ENCODE data around the gene FXYD7. TPM values are rescaled to one million over a fixed set of nuclear protein-coding genes. Genes with fewer than 3 reads are reported as not detected.
A peak's percentile ranks its signal among the peaks of the same experiment; 100 is the strongest.

The FXYD7 gene
- total and polyA plus RNA-seq, 9 of the 15 experiments (the other 6 are each of a cell fraction or from before 2014, with no cell fraction given) = 0.10 to 0.80 (median 0.31) TPM; not detected in 3

DNA sequence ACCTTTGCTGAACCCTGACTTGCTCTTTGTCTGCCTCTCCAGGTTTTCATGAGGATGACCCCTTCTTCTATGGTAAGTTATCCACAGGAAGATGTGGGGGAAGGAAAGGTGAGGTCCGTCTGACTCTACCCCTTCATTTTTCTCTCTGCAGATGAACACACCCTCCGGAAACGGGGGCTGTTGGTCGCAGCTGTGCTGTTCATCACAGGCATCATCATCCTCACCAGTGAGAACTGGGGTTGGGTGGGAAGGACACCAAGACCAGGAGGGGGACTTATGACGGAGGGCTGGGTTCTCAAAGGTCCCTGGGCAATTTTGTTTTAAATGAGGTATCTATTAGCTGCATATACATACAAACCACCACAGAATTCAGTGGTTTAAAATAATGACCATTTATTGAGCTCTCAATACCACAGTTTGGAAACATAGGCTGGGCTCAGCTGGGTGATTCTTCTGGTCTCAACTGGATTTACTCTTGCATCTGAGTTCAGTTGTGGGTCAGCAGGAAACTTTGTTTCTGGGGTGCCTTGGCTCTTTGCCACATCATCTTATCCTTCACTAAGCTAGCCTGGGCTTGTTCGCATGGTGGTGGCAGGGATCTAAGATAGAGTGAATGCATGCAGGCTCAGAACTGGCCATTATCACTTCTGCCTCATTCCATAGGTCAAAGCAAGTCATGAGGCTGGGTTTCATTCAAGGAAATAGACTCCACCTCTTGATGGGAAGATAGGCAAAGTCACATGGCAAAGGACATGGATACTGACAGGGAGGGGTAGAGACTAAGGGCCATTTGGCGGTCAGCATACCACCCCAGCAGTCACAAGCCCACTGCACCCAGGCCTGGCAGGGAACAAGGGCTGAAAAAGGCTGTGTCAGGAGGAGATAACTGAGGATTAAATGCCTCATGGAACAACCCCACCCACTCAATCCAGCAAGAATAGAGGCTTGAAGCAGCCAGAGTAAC is 23.3 kb downstream of the FXYD7 start (continued):
- TF ChIP-seq, protein P1, sequence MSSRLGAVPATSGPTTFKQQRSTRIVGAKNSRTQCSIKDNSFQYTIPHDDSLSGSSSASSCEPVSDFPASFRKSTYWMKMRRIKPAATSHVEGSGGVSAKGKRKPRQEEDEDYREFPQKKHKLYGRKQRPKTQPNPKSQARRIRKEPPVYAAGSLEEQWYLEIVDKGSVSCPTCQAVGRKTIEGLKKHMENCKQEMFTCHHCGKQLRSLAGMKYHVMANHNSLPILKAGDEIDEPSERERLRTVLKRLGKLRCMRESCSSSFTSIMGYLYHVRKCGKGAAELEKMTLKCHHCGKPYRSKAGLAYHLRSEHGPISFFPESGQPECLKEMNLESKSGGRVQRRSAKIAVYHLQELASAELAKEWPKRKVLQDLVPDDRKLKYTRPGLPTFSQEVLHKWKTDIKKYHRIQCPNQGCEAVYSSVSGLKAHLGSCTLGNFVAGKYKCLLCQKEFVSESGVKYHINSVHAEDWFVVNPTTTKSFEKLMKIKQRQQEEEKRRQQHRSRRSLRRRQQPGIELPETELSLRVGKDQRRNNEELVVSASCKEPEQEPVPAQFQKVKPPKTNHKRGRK (tag; IDR thresholded peaks at IDR 0.05) = no peak
- peak; percentile 22; the same call in 1 of the 2 replicates for TF ChIP-seq POLR2H (tag; IDR thresholded peaks at IDR 0.05; ENCODE audit: low read depth)
- TF ChIP-seq NR3C1 (CRISPR knock-in tag; IDR thresholded peaks at IDR 0.05) = no peak
- TF ChIP-seq ZNF589 (CRISPR knock-in tag; IDR thresholded peaks at IDR 0.05; ENCODE audit: low read depth) = no peak
- TF ChIP-seq TBP (optimal IDR thresholded peaks at IDR 0.05; ENCODE audit: low read depth, low read length) = peak; percentile 70
- TF ChIP-seq NCOR1 (IDR thresholded peaks at IDR 0.05) = peak; percentile 84
- peak; percentile 90 for TF ChIP-seq ZNF24 (IDR thresholded peaks at IDR 0.05)
- TF ChIP-seq GABPA (tag; conservative IDR thresholded peaks at IDR 0.05; ENCODE audit: low read depth) = no peak
- no peak for TF ChIP-seq GTF2E2 (tag; IDR thresholded peaks at IDR 0.05)
- peak; percentile 19 to 72; a peak in 3 of 4 replicates for TF ChIP-seq TRIM24 (IDR thresholded peaks at IDR 0.05)
- TF ChIP-seq TEAD1 (CRISPR knock-in tag; IDR thresholded peaks at IDR 0.05) = peak in 1 of 2 experiments; percentile 11; a peak in 2 of 4 replicates
- peak; percentile 16; the same call in 1 of the 2 replicates for TF ChIP-seq FOXJ2 (tag; IDR thresholded peaks at IDR 0.05)
- TF ChIP-seq NFE2 (IDR thresholded peaks at IDR 0.05; ENCODE audit: low read depth) = peak; percentile 36; the same call in 1 of the 2 replicates
- TF ChIP-seq, protein P2, sequence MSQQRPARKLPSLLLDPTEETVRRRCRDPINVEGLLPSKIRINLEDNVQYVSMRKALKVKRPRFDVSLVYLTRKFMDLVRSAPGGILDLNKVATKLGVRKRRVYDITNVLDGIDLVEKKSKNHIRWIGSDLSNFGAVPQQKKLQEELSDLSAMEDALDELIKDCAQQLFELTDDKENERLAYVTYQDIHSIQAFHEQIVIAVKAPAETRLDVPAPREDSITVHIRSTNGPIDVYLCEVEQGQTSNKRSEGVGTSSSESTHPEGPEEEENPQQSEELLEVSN (IDR thresholded peaks at IDR 0.05; ENCODE audit: borderline replicate concordance in 1 of 2, extremely low read depth in 1 of 2, insufficient read depth in 1 of 2, insufficient read length in 1 of 2, low read depth in 1 of 2, low read length in 1 of 2, poor library complexity in 1 of 2, severe bottlenecking in 1 of 2) = peak; percentile 32
- TF ChIP-seq, protein P3, sequence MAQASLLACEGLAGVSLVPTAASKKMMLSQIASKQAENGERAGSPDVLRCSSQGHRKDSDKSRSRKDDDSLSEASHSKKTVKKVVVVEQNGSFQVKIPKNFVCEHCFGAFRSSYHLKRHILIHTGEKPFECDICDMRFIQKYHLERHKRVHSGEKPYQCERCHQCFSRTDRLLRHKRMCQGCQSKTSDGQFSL (CRISPR knock-in tag; IDR thresholded peaks at IDR 0.05) = no peak
- TF ChIP-seq, protein P3 (tag; IDR thresholded peaks at IDR 0.05) = no peak
- TF ChIP-seq, protein P4, sequence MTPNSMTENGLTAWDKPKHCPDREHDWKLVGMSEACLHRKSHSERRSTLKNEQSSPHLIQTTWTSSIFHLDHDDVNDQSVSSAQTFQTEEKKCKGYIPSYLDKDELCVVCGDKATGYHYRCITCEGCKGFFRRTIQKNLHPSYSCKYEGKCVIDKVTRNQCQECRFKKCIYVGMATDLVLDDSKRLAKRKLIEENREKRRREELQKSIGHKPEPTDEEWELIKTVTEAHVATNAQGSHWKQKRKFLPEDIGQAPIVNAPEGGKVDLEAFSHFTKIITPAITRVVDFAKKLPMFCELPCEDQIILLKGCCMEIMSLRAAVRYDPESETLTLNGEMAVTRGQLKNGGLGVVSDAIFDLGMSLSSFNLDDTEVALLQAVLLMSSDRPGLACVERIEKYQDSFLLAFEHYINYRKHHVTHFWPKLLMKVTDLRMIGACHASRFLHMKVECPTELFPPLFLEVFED (CRISPR knock-in tag; conservative IDR thresholded peaks at IDR 0.05) = no peak
- TF ChIP-seq ILK (tag; IDR thresholded peaks at IDR 0.05; ENCODE audit: borderline replicate concordance, low read depth) = no peak
- no peak for TF ChIP-seq KAT2B (IDR thresholded peaks at IDR 0.05; ENCODE audit: low read depth, low read length)
- TF ChIP-seq POLR3A (IDR thresholded peaks at IDR 0.05; ENCODE audit: borderline replicate concordance, extremely low read depth, insufficient read depth, insufficient read length) = no peak
